Stimulated activated CD4-positive, alpha-beta T cell treated with anti-CD3 and anti-CD28 coated beads, Interleukin-4, amount 100 ng/mL, for 24 hours (primary cell): ENCODE results near the gene SPRY2.
"Not testable (repeated sequence)": the region's sequence is repeated elsewhere in the genome, so short reads cannot be mapped to it uniquely, and the experiment has no call there.

Experiments used
- DNase-seq: peaks from one replicate; pipeline ENCODE4 v3.0.0-alpha.2; 2020

The SPRY2 gene, protein sequence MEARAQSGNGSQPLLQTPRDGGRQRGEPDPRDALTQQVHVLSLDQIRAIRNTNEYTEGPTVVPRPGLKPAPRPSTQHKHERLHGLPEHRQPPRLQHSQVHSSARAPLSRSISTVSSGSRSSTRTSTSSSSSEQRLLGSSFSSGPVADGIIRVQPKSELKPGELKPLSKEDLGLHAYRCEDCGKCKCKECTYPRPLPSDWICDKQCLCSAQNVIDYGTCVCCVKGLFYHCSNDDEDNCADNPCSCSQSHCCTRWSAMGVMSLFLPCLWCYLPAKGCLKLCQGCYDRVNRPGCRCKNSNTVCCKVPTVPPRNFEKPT

GRCh38 chr13:80341101-80341755 lies at the start of gene SPRY2:
TSS of gene SPRY2 (minus strand) at chr13:80341126. CDS start at chr13:80337705, 3,421 bp downstream.
- peak; percentile 20 for DNase-seq

DNA sequence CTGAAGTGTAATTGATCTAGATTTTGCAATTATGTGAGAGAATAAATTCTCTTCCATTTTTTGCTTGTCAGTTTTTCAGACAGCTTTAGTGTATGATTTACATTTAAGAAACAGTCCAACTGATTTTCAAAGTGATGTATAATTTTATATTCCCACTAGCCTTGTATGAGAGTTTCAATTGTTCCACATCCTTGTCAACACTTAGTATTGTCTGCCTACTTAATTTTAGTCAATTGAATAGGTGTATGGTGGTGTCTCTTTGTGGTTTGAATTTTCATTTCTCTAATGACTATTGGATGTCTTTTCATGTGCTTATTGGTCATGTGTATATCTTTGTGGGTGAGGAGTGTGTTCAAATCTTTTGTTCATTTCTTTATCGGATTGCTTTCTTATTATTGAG lies 49.4 kb upstream of the SPRY2 start:
- no peak for DNase-seq

GRCh38 chr13:80389073-80390038 lies 48.4 kb upstream of the SPRY2 start:
- DNase-seq = no peak

DNA sequence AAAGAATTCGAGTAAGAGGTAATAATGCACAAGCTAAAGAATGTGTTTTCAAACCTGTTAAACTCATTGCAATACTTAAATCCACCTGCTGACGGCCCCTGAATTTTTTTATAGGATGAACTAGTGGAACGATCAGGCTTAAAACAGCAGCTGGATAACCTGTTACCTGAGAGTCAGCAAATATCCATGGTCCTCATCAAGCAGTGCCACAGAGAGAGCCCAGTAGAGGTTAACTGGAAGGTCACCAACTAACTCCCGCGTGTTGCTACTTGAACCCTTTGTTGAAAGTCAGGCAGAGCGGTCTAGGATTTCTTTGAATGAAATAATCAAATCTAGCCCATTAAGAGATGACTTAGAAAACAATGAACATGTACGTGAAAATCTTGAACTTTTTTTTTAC lies 47.6 kb upstream of the SPRY2 start:
- DNase-seq = no peak

- DNase-seq = no peak
These were observed 45.7 kb upstream of the SPRY2 start for GRCh38 chr13:80386592-80386991.

GRCh38 chr13:80386002-80386401 lies 45.1 kb upstream of the SPRY2 start:
- no peak for DNase-seq

GRCh38 chr13:80382576-80382975 lies 41.6 kb upstream of the SPRY2 start:
- no peak for DNase-seq

DNA sequence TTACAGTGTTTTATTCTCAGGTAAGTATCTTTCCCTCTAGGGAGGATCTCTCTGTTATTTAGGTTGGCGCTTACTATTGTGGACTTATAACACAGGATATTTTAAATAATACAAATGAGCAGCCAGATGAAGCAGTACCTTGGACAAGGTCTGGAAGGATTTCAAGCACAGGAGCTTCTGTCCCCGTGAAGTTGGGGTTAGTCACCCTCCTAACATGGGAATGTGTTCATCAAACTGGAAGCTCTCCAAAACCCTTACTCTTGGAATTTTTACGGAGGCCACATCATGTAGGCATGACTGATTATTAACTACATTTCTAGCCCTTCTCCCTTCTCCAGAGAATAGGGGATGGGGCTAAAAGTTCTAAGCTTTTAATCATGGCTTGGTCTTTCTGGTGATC lies 38.3 kb upstream of the SPRY2 start:
- DNase-seq = no peak

- no peak for DNase-seq
These were observed 35.6 kb upstream of the SPRY2 start for GRCh38 chr13:80376554-80376953.

- no peak for DNase-seq
These were observed 34.0 kb upstream of the SPRY2 start for GRCh38 chr13:80374901-80375300.

GRCh38 chr13:80374444-80374843 lies 33.5 kb upstream of the SPRY2 start:
- DNase-seq = no peak

DNA sequence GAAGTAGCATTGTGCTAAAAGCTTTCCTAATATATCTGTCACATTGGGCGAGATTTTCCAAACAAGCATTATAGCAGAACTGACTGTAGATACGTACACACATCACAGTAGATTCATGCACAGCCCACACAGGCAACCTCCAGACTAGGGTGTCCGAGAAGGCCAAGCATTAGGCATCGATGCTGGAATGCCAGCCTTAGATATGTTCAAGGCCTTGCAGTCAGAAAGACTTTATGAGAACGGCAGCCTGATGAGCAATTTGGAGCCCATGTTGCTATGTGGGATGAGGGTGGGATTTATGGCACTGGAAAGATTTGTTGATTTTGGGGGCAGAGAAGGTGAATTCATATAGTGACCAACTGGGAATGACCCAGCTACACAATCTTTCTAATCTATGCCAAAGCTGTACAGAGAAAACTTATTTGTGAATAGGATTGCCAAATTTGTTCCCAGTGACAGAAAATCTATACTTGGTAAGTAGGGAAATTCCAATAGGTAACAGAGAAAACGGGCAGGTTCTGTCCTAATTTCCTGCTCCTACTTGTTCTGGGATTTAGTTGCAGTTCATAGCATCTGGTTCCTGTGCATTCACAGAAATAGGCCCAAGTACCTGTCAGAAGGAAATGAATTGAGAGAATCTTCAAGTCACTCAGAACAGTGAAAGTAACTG lies 31.0 kb upstream of the SPRY2 start:
- no peak for DNase-seq

DNA sequence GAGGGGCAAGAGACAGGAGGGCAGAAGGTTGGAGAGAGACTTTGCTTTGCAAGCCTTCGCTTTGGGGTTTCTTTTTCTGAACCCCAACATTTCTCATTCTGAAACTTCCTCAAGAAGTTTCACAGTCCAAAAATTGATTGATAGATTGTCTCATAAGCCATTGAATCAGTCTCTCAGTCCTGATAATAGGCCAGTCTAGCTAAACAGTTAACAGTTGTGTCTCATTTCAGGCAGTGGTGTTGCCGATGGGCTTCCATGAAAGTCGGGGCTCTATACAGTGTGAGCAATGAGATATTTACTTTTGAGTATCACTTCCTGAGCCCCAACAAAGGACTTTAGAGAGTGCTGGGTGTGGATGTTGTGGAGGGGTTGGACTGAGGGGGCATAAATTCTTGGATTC lies 26.5 kb upstream of the SPRY2 start:
- DNase-seq = no peak

GRCh38 chr13:80363890-80364503 lies 23.1 kb upstream of the SPRY2 start:
- no peak for DNase-seq

- no peak for DNase-seq
These were observed 21.6 kb upstream of the SPRY2 start for GRCh38 chr13:80362481-80362880.

DNA sequence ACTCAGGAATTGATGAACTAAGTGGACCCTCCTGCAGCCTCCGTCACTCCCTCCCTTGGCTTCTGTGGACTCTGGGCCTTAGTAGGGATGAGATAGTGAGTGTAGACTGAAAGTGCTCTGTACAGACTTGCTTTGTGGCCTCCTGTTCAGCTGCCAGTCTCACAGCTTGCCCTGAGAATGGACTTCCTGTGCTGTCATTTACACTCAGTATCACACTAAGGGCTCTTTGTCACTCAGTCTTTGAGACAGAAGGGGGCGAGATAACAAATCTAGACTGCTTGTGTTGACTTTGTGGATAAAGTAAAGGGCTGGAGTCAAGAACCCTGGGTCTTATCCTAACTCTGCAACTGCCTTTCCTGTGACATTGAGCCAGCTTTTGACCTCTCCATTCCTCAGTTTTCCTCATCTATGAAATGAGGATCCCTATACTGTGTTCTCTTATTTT lies 21.0 kb upstream of the SPRY2 start:
- no peak for DNase-seq

DNA sequence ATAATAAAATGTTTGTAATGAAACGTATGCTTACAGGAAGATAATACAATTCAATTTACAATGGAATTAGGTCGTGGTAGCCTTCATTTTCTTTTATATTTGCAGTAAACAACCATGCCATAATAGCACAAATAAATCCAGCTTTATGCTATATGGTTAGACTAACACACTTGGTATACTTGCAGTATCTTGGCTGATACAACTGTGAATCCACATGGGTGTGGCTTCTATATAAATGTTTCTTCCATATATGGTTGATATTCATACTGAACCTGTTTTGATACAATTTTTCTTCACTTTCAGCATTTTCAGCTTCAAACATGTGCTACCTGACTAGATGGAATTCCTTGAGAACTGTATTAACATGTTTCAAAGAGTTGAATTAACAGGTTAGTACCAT lies 20.4 kb upstream of the SPRY2 start:
- DNase-seq = no peak

DNA sequence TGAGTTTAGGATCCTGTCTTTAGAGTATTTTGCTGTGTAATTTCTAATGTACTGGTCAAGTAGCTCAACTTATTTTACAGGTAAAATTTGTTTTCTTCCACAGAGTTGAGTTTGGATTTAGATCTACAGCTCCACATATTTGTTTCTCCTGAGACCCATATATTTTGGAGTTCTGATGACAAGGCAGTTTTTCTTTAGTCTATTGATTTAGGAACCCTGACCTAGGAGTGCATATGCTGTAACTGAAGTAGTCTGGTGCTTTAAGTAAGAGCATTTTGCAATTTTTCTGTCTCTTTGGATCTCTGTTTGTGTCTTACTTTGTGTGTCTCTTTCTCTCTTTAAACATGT lies 19.5 kb upstream of the SPRY2 start:
- DNase-seq = no peak

GRCh38 chr13:80359778-80360452 lies 19.0 kb upstream of the SPRY2 start:
- DNase-seq = no peak

GRCh38 chr13:80359414-80359777 lies 18.5 kb upstream of the SPRY2 start:
- no peak for DNase-seq

GRCh38 chr13:80355496-80356094 lies 14.7 kb upstream of the SPRY2 start:
- DNase-seq = not testable (repeated sequence)

DNA sequence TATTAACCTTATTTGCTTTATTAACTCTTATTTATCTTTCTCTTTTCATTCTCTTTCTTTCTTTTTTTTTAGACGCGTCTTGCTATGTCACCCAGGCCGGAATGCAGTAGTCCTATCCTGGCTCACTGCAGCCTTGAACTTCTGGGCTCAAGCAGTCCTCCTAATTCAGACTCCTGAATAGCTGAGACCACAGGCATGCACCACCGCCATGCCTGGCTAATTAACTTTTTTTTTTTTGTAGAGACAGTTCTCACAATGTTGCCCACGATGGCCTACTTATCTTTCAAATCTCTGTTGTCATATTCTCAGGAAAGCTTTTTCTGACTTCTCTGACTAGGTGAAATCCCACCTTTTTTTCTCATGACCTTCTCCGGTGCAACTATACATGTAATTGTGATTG lies 7.8 kb upstream of the SPRY2 start:
- no peak for DNase-seq
